ENCODE results near the gene TMEM88. TPM values are rescaled to one million over a fixed set of nuclear protein-coding genes. Genes with fewer than 3 reads are reported as not detected.
A peak's percentile ranks its signal among the peaks of the same experiment; 100 is the strongest.

Gene TMEM88
- total and polyA plus RNA-seq, 8 donors: 5.7 to 25.5 (median 14.7) TPM

DNA sequence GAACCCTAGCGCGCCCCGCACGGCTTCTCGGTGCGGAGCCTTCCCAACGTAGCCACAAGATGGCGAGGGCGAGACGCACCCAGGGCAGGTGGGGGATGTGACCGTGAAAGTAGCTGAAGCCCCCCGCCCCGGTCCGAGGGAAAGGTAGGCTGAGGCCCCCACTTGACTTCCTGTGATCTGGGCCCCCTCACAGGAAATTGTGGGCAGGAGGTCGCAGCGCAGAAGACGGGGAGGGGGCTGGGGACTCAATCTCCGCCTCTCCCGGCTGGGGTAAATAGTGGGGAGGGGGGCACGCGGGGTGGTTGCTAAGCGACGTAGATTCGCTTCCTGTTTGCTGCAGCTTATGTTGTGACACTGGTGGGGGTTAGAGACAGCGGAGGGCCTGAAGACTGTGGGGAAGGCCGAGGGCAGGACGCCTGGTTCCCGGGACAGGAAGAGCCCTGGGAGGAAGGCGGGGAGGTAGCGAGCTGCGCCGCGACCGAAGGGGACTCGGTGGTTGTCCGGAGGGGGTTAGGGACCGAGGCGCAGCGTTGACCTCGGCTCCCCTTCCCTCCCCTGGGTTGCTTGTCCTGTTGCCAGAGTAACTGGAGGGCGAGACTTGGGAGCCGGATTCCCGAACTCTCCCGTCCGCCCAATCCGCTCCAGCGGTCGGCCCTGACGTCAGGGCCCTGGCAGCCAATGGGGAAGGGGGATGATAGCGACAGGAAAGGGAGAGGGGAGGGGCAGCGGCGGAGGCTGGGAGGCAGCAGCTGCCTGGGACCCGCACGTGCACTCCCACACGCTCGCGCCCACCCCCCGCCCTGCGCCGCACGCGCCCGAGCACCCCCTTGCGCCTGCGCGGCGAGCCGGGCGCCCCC is 19.7 kb upstream of the TMEM88 start:
- Histone ChIP-seq H3K4me1 (peaks cover 23 to 50% of the 10 kb centered on the region in 2 donors), H3K4me3 (peak overlapping the region; percentile 82 to 83), H3K36me3 (no peaks in the 10 kb centered on the region), H3K9me3 (no peaks in the 10 kb centered on the region), H3K27me3 (no peaks in the 10 kb centered on the region), H3K27ac (peak overlapping the region; percentile 98)
- TF ChIP-seq, protein P1, sequence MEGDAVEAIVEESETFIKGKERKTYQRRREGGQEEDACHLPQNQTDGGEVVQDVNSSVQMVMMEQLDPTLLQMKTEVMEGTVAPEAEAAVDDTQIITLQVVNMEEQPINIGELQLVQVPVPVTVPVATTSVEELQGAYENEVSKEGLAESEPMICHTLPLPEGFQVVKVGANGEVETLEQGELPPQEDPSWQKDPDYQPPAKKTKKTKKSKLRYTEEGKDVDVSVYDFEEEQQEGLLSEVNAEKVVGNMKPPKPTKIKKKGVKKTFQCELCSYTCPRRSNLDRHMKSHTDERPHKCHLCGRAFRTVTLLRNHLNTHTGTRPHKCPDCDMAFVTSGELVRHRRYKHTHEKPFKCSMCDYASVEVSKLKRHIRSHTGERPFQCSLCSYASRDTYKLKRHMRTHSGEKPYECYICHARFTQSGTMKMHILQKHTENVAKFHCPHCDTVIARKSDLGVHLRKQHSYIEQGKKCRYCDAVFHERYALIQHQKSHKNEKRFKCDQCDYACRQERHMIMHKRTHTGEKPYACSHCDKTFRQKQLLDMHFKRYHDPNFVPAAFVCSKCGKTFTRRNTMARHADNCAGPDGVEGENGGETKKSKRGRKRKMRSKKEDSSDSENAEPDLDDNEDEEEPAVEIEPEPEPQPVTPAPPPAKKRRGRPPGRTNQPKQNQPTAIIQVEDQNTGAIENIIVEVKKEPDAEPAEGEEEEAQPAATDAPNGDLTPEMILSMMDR (IDR thresholded peaks at IDR 0.05): peak; percentile 59 to 66
- DNase-seq: peak; percentile 96 to 100 (median 98)
- intact Hi-C loops (cut with DNase I): no loop called here
- ATAC-seq: peak; percentile 72

DNA sequence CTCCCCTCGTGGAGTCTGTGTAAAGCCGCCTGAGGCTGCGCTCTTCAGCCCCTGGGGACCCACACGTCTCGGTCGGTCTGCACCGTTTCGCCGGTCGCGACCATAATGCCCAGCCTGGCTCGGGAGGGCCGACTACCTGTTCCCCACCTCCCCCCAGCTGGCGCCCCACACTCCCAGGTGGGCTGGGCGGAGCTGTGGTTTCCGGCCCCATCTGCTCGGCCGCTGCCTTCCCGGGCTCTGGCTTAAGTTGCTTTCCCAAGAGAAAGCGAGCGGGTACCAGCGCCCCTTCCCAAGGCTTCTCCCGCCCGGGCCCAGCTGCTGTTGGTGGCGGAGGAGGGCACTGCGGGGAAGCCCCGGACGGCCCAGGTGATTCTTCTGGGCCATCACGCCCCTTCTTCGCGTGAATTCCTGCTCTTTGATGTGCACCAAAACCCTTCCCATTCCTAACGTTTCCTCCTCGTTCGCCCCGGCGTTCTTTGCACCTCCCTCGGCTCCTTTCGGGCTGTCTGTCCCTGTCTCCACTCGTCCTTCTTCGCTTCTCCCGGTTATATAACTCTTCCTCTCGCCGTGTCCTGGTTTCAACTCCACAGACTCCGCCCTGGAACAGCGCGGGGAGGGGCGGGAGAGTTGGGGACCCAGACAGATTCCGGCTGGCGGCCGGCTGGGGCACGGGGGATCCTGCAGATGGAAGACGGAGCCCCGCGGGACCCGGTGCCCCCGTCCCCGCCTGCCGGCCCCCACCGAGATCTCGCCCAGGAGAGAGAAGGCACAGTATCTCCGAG is 18.9 kb upstream of the TMEM88 start:
- intact Hi-C loops (cut with DNase I): no loop called here
- peak; percentile 38 for ATAC-seq
- Histone ChIP-seq H3K27me3 (no peaks in the 10 kb centered on the region), H3K27ac (peak overlapping the region; percentile 98), H3K4me3 (peak overlapping the region; percentile 82 to 83), H3K9me3 (no peaks in the 10 kb centered on the region), H3K4me1 (peaks cover 26 to 59% of the 10 kb centered on the region in 2 donors), H3K36me3 (no peaks in the 10 kb centered on the region)
- peak; percentile 68 to 92 (median 76) for DNase-seq
- TF ChIP-seq, protein P1 (IDR thresholded peaks at IDR 0.05): no peak

DNA sequence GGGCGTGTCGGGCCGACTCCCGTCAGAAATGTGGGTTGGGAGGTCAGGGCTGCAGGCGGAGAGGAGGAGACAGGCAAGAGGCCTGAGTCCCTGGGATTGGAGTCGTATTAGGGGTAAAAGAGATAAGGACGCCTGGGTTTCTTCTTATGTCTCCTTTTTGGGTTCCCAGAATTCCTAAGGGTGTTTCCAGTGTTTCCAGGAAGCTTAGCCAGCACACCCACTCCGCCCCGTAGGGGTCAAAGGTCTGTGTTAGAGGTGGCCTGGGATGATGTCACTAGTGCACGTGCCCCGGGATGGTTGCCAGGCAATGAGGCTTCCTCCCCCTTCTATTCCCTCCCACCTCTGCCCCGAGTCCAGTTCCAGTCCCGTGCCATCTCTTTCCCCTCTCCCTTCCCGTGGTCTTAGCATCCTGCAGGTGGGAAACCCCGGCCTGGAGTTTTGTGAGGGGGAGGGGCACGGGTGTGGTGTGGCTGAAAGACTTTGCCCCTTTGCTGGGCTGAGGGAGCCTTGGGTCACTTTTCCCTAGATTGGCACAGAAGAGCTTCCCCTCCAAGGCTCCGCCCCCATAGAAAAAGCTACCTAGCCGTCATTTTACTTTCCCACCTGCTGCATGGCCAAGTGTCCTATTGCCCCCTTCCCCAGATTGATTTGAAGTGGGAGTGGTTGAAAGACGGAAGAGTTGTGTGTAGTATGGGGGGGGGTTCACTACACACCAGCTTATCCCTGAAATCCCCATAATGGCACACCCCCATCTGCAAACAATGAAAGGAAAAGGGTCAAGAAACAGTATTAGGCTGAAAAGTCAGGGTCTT is 18.1 kb upstream of the TMEM88 start:
- H3K27me3 ChIP-seq: no peaks in the 10 kb centered on the region
- intact Hi-C loops (cut with DNase I): no loop called here

DNA sequence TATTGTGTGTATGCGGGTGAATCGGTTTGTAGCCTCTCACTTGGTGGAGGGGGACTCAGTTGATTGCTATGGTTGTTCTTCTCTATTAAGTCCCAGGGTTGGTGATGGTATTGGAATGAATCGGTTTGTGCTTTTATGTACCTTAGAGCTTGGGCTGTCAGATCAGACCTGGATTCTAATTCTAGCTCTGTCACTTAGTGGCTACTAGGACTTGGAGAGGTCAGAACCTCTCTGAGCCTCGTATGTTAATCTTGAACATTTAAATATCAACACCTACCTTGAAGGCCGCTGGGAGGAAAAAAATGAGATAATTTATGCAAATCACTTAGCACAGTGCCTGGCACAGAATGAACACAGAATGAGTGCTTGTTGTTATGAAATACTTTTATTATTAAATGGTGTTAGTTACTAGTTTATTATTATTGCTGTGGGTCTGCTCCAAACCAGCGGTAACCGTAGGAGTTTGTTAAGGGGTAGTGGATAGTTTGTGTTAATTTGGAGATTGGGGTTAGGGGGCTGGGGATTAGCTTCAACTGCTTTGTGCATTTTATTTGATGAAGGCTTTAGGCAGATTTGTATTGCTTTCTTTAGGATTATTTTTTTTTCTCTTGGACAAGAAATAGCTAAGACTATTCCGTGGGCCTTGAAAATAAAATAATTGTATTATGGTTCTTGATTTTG is 17.3 kb upstream of the TMEM88 start:
- Histone ChIP-seq H3K36me3 (no peaks in the 10 kb centered on the region), H3K4me3 (peak overlapping the region in 1 of 2 donors; percentile 82), H3K27ac (peak overlapping the region; percentile 98), H3K27me3 (no peaks in the 10 kb centered on the region), H3K4me1 (peaks cover 30 to 64% of the 10 kb centered on the region in 2 donors), H3K9me3 (no peaks in the 10 kb centered on the region)
- no peak for DNase-seq
- ATAC-seq: no peak
- TF ChIP-seq, protein P1 (IDR thresholded peaks at IDR 0.05): no peak
- intact Hi-C loops (cut with DNase I): no loop called here

More for the DNA sequence above, 18.1 kb upstream of the TMEM88 start:
- peak; percentile 83 to 94 (median 92) for DNase-seq
- H3K27ac ChIP-seq: peak overlapping the region; percentile 98
- no peaks in the 10 kb centered on the region for H3K36me3 ChIP-seq
- peaks cover 30 to 64% of the 10 kb centered on the region in 2 donors for H3K4me1 ChIP-seq
- TF ChIP-seq, protein P1 (IDR thresholded peaks at IDR 0.05): no peak
- peak; percentile 10 for ATAC-seq
- H3K9me3 ChIP-seq: no peaks in the 10 kb centered on the region
- peak overlapping the region; percentile 82 to 83 for H3K4me3 ChIP-seq

All from left lung (tissue), 10 donors.